Uterus (tissue), 2 donors: Measurements from ENCODE around the gene MOGAT2.

ENCODE experiments used
- POLR2A ChIP-seq, 2 donors: fragments of 450-650 bp; IDR thresholded peaks; one replicate each; pipeline ENCODE4 v1.6.1; 2016; ENCODE audit warnings: antibody characterized with exemption in 2 of 2, mild to moderate bottlenecking in 1 of 2, moderate library complexity in 1 of 2
- TF ChIP-seq, protein P1 (sequence below), 4 experiments: fragments of 200-600 bp in 2 of 4; fragments of 450-650 bp in 2 of 4; sonication (generic) in 2 of 4; IDR thresholded peaks; one replicate each; pipeline ENCODE4 v1.5.1; 2016 to 2019; ENCODE audit warnings: antibody characterized with exemption in 4 of 4, mild to moderate bottlenecking in 2 of 4, moderate library complexity in 1 of 4

DNA sequence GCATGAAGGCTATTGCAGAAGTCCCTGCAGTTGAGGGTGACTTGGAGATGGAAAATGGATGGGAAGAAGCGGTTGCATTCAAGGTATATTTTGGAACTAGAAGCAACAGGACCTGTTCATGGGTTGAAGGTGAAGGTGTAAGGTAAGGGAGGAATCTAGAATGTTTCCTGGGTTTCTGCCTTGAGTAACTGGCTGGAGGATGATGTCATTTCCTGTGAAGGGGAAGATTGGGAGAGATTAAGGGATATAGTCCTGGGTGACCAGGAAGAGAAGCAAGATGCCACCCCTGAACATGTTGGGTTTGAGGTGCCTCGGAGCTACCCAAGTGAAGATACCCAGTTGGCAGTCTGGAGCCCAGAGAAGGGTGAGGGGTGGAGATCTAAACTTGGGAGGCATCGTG is 12.1 kb upstream of the MOGAT2 start:
- TF ChIP-seq, protein P1, sequence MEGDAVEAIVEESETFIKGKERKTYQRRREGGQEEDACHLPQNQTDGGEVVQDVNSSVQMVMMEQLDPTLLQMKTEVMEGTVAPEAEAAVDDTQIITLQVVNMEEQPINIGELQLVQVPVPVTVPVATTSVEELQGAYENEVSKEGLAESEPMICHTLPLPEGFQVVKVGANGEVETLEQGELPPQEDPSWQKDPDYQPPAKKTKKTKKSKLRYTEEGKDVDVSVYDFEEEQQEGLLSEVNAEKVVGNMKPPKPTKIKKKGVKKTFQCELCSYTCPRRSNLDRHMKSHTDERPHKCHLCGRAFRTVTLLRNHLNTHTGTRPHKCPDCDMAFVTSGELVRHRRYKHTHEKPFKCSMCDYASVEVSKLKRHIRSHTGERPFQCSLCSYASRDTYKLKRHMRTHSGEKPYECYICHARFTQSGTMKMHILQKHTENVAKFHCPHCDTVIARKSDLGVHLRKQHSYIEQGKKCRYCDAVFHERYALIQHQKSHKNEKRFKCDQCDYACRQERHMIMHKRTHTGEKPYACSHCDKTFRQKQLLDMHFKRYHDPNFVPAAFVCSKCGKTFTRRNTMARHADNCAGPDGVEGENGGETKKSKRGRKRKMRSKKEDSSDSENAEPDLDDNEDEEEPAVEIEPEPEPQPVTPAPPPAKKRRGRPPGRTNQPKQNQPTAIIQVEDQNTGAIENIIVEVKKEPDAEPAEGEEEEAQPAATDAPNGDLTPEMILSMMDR (IDR thresholded peaks at IDR 0.05), result no peak
- TF ChIP-seq POLR2A (IDR thresholded peaks at IDR 0.05), result no peak
